GM12878 (cell line): ENCODE measurements around the gene UBE2J2. TPM values are rescaled to one million over a fixed set of nuclear protein-coding genes. Genes with fewer than 3 reads are reported as not detected.

Source experiments
- BCL11A ChIP-seq: IDR thresholded peaks from 2 replicates; pipeline ENCODE4 v1.6.1; 2011; ENCODE audit warnings: low read depth, low read length
- HDAC2 ChIP-seq: fragments of 200-600 bp; sonication (generic); IDR thresholded peaks from 2 replicates; pipeline ENCODE4 v1.6.1; 2017
- JUND ChIP-seq: IDR thresholded peaks from 2 replicates; pipeline ENCODE4 v1.6.1; 2012; ENCODE audit warnings: low read depth, mild to moderate bottlenecking, low read length, improper control_type of control experiment, moderate library complexity
- KLF5 ChIP-seq: fragments of 450-650 bp; IDR thresholded peaks from 2 replicates; pipeline ENCODE4 v1.6.1; 2014; ENCODE audit warnings: mild to moderate bottlenecking; ENCODE audit not compliant: partially characterized antibody
- NBN ChIP-seq: fragments of 450-650 bp; IDR thresholded peaks from 2 replicates; pipeline ENCODE4 v1.6.1; 2016
- NFXL1 ChIP-seq: fragments of 450-650 bp; IDR thresholded peaks from 2 replicates; pipeline ENCODE4 v1.6.1; 2017; ENCODE audit warnings: antibody characterized with exemption, mild to moderate bottlenecking, borderline replicate concordance
- RFX5 ChIP-seq: IDR thresholded peaks from 2 replicates; pipeline ENCODE4 v1.6.1; 2011; ENCODE audit warnings: low read depth, low read length, improper control_type of control experiment
- SRF ChIP-seq, 2 experiments: IDR thresholded peaks; 2 replicates each; pipeline ENCODE4 v1.6.1; 2011; ENCODE audit warnings: low read depth in 2 of 2, low read length in 2 of 2, mild to moderate bottlenecking in 1 of 2, moderate library complexity in 1 of 2
- SUZ12 ChIP-seq: fragments of 200-600 bp; sonication (generic); IDR thresholded peaks from one replicate; pipeline ENCODE4 v1.6.1; 2018; ENCODE audit warnings: antibody characterized with exemption, mild to moderate bottlenecking; ENCODE audit not compliant: unreplicated experiment
- TCF3 ChIP-seq: IDR thresholded peaks from 2 replicates; pipeline ENCODE4 v1.6.1; 2012; ENCODE audit warnings: low read depth, mild to moderate bottlenecking, low read length, borderline replicate concordance; ENCODE audit not compliant: insufficient read depth
- polyA plus RNA-seq, 11 experiments: library from polyadenylated mRNA; depleted of rRNA in 4 of 11; unstranded in 6 of 11; stranded (reverse) in 5 of 11; fragments of >200 nt; fragmentation: Nextera tagmentation in 4 of 11; fragmentation: Illumina TruSeq in 1 of 11; extraction: Ambion mirVana in 4 of 11; extraction: Trizol in 1 of 11; gene quantifications; 1 replicate in 1 of 11; 2 replicates in 10 of 11; pipeline versions ENCODE4 v1.2.1 to v1.2.3, GENCODE V29; 2011 to 2016; ENCODE audit warnings: inconsistent platforms in 2 of 11, missing spikeins in 2 of 11, low read depth in 1 of 11
- total RNA-seq, 4 experiments: library from RNA; depleted of rRNA in 3 of 4; stranded (reverse); fragments of >200 nt in 3 of 4; fragmentation: Illumina TruSeq in 1 of 4; extraction: Trizol in 1 of 4; gene quantifications; 2 replicates each; pipeline versions ENCODE4 v1.2.1 to v1.2.3, GENCODE V29; 2013 to 2021
- TF ChIP-seq, protein P1 (sequence below): fragments of 450-650 bp; IDR thresholded peaks from 2 replicates; pipeline ENCODE4 v1.6.1; 2018; ENCODE audit warnings: borderline replicate concordance, mild to moderate bottlenecking; ENCODE audit not compliant: partially characterized antibody
- TF ChIP-seq, protein P2 (sequence below): fragments of 450-650 bp; conservative IDR thresholded peaks from 2 replicates; pipeline ENCODE4 v1.6.1; 2017; ENCODE audit warnings: mild to moderate bottlenecking, moderate library complexity
- TF ChIP-seq, protein P3 (sequence below): fragments of 450-650 bp; IDR thresholded peaks from 2 replicates; pipeline ENCODE4 v1.6.1; 2017; ENCODE audit warnings: mild to moderate bottlenecking

The UBE2J2 gene
- total and polyA plus RNA-seq, 10 of the 15 experiments (the other 5 are each of a cell fraction or from before 2014, with no cell fraction given): 0.72 to 70.5 (median 49.2) TPM

DNA sequence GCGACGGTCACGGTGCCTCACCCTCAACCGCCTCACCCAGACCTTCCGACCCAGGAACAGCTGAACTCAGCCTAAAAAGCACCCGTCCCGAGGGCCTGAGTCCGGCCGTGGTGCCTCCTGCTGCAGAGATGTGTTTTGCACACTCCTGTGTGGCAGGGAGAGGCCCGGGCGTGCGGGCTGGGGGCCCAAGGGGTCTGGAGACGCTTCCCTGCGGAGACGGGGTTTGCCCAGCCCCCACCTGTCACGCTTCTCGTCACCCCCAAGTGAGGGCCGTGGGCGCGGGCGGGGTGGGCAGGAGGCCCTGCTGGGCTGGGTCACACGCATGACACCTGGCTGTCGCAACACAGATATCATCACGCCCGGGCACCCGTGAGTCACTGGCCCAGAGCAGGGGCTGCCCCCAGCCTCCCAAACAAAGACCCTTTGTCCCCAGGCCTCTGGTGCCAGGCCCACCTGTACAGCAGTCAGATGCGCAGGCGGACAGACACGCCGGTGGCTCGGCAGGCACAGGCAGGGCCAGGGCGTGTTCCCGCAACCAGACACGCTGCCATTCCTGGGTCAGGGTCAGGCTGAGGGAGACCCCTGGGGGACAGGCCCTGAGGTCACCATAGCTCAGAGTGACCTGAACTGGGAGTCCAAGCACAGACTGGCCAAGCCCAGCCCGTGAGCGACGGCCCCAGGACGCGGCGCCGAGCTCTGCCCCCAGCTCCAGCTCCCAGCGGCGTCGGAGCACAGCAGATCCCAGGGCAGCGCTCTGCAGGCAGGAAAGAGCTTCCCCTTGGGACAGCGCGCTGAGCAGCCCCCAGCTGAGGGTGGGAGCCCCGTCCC is 35.6 kb downstream of the UBE2J2 start (continued):
- TF ChIP-seq, protein P1, sequence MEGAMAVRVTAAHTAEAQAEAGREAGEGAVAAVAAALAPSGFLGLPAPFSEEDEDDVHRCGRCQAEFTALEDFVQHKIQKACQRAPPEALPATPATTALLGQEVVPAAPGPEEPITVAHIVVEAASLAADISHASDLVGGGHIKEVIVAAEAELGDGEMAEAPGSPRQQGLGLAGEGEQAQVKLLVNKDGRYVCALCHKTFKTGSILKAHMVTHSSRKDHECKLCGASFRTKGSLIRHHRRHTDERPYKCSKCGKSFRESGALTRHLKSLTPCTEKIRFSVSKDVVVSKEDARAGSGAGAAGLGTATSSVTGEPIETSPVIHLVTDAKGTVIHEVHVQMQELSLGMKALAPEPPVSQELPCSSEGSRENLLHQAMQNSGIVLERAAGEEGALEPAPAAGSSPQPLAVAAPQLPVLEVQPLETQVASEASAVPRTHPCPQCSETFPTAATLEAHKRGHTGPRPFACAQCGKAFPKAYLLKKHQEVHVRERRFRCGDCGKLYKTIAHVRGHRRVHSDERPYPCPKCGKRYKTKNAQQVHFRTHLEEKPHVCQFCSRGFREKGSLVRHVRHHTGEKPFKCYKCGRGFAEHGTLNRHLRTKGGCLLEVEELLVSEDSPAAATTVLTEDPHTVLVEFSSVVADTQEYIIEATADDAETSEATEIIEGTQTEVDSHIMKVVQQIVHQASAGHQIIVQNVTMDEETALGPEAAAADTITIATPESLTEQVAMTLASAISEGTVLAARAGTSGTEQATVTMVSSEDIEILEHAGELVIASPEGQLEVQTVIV: no peak
- TF ChIP-seq RFX5: no peak
- no peak for TF ChIP-seq NBN
- TF ChIP-seq SUZ12: no peak
- no peak for TF ChIP-seq BCL11A
- TF ChIP-seq TCF3: no peak
- no peak for TF ChIP-seq HDAC2
- TF ChIP-seq, protein P2, sequence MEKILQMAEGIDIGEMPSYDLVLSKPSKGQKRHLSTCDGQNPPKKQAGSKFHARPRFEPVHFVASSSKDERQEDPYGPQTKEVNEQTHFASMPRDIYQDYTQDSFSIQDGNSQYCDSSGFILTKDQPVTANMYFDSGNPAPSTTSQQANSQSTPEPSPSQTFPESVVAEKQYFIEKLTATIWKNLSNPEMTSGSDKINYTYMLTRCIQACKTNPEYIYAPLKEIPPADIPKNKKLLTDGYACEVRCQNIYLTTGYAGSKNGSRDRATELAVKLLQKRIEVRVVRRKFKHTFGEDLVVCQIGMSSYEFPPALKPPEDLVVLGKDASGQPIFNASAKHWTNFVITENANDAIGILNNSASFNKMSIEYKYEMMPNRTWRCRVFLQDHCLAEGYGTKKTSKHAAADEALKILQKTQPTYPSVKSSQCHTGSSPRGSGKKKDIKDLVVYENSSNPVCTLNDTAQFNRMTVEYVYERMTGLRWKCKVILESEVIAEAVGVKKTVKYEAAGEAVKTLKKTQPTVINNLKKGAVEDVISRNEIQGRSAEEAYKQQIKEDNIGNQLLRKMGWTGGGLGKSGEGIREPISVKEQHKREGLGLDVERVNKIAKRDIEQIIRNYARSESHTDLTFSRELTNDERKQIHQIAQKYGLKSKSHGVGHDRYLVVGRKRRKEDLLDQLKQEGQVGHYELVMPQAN: no peak
- TF ChIP-seq JUND: no peak
- TF ChIP-seq SRF (IDR thresholded peaks at IDR 0.05; ENCODE audit: low read depth in 2 of 2, low read length in 2 of 2): no peak
- TF ChIP-seq KLF5: no peak
- TF ChIP-seq, protein P3, sequence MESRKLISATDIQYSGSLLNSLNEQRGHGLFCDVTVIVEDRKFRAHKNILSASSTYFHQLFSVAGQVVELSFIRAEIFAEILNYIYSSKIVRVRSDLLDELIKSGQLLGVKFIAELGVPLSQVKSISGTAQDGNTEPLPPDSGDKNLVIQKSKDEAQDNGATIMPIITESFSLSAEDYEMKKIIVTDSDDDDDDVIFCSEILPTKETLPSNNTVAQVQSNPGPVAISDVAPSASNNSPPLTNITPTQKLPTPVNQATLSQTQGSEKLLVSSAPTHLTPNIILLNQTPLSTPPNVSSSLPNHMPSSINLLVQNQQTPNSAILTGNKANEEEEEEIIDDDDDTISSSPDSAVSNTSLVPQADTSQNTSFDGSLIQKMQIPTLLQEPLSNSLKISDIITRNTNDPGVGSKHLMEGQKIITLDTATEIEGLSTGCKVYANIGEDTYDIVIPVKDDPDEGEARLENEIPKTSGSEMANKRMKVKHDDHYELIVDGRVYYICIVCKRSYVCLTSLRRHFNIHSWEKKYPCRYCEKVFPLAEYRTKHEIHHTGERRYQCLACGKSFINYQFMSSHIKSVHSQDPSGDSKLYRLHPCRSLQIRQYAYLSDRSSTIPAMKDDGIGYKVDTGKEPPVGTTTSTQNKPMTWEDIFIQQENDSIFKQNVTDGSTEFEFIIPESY: no peak
- no peak for TF ChIP-seq NFXL1
